GM12891 (cell line): Measurements from ENCODE around the gene OST4.

ENCODE experiments used
- DNase-seq: peaks from one replicate; pipeline ENCODE4 v3.0.0; 2011; ENCODE audit warnings: low spot score; ENCODE audit not compliant: insufficient read length
- FAIRE-seq: peaks from 2 replicates; lab custom pipeline; 2011; peaks lifted over from hg19 to GRCh38; lab: Jason Lieb, UNC
- PAX5 ChIP-seq: IDR thresholded peaks from 2 replicates; pipeline ENCODE4 v1.6.1; 2011; ENCODE audit warnings: low read length, moderate library complexity, mild to moderate bottlenecking; ENCODE audit not compliant: insufficient read depth, severe bottlenecking
- POLR2A ChIP-seq: IDR thresholded peaks from 2 replicates; pipeline ENCODE4 v1.6.1; 2011; ENCODE audit warnings: low read depth, low read length, control low read depth
- POLR2AphosphoS5 ChIP-seq: IDR thresholded peaks from 2 replicates; pipeline ENCODE4 v1.6.1; 2011; ENCODE audit warnings: low read depth, low read length, control low read depth
- POU2F2 ChIP-seq: IDR thresholded peaks from 2 replicates; pipeline ENCODE4 v1.6.1; 2011; ENCODE audit warnings: low read depth, mild to moderate bottlenecking, control low read depth, low read length, moderate library complexity
- SPI1 ChIP-seq: IDR thresholded peaks from 2 replicates; pipeline ENCODE4 v1.6.1; 2011; ENCODE audit warnings: low read depth, low read length, control low read depth
- TAF1 ChIP-seq: IDR thresholded peaks from 2 replicates; pipeline ENCODE4 v1.6.1; 2011; ENCODE audit warnings: low read depth, low read length, control low read depth

Gene OST4

DNA sequence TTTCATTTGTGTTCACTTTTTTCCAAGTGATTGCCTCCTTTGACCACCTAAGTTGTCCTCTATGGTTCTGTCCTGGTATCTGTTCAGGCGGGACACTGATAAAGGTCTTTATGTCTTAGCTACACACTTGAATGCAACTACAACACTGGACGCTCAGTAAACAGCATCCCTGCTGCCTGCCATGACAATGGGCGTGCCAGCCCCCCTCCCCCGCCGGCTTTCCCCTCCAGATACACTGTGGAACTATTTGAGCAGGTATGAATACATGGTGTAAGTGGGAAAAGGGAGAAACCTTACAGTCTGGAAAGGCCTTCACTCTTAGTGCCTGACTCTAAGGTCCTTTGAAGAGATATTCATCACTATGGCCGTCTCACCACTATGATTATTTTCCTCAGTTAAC is 14.3 kb downstream of the OST4 start:
- DNase-seq (no peak), FAIRE-seq (no peak)
- no peak for TF ChIP-seq POLR2AphosphoS5
- no peak for TF ChIP-seq PAX5
- no peak for TF ChIP-seq POU2F2
- TF ChIP-seq TAF1, result no peak
- no peak for TF ChIP-seq POLR2A
- TF ChIP-seq SPI1, result no peak

DNA sequence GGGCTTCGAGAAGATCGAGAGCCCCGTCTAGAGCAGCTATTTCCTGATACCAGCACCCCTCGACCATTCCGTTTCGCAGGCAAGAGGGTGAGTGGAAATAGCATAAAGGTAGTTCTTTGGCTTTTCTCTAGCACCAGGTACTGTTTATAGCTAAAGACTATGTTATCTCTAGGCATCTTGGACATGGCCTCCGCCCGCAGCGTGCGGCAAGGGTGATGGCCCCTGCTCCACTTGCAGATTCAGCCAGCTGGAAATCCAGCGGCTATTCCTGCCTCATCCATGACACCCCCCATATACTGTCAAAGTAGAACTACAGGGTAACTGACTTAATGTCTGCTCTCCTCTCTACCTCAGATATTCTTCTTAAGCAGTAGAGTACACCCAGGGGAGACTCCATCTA is 16.7 kb downstream of the OST4 start:
- no peak for DNase-seq
- TF ChIP-seq PAX5 (no peak), SPI1 (no peak), POLR2A (no peak), POU2F2 (no peak), POLR2AphosphoS5 (no peak), TAF1 (no peak)
- FAIRE-seq, result no peak

GRCh38 chr2:27053776-27054175 is 17.7 kb downstream of the OST4 start:
- DNase-seq, result no peak
- FAIRE-seq, result no peak
- no peak for TF ChIP-seq PAX5
- no peak for TF ChIP-seq POU2F2
- no peak for TF ChIP-seq POLR2A
- no peak for TF ChIP-seq POLR2AphosphoS5
- TF ChIP-seq SPI1, result no peak
- no peak for TF ChIP-seq TAF1

GRCh38 chr2:27053321-27053720 is 18.1 kb downstream of the OST4 start:
- DNase-seq (no peak), FAIRE-seq (no peak)
- no peak for TF ChIP-seq TAF1
- no peak for TF ChIP-seq POLR2AphosphoS5
- no peak for TF ChIP-seq POLR2A
- no peak for TF ChIP-seq SPI1
- TF ChIP-seq PAX5, result no peak
- TF ChIP-seq POU2F2, result no peak

DNA sequence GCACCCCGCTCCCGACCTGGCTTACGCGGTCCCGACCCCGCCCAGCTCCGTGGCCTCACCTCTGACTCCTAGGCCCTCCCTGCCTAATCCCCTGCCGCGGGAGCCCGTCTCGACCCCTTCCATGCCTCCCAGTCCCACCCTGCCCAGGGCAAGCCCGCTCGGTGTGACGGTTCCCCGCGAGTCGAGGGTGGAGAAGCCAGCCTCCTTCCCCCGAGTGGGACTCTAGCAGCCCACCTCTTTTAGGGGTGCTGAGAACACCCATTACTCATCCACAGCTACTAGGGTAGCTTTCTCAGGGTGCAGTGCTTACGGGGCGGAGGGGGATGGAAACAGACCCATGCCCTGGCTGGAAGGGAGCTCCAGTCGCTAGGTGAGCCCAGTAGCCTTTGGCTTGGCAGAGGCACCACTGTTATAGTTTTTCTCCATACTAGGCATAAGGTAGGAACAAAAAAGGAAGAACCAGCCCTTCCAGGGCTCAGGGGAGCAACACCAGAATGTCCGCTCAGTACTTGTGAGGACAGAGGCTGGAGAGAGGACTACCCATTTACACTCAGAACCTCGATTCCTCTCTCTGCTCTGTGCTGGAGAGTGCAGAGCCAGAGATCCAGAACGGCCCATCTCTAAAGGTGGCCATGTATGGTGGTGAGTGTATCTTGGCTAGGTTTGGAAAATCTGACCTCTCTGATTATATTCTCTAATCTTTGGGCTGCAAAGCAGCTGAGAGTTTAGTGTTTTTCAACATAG is 19.4 kb downstream of the OST4 start:
- TF ChIP-seq TAF1 (no peak), PAX5 (no peak), POLR2AphosphoS5 (no peak), POU2F2 (no peak), SPI1 (no peak), POLR2A (no peak)
- DNase-seq (no peak), FAIRE-seq (no peak)

- DNase-seq, result peak; percentile 99
- FAIRE-seq, result peak; percentile 96
- TF ChIP-seq POLR2A (peak; percentile 78), POU2F2 (peak; percentile 57), SPI1 (no peak), PAX5 (peak; percentile 14), POLR2AphosphoS5 (peak; percentile 74), TAF1 (peak; percentile 64; the same call in 1 of the 2 replicates)
Measured at GRCh38 chr2:27050996-27051901, 20.2 kb downstream of the OST4 start, which contains the start of gene AGBL5. Gene AGBL5, plus strand, starts transcription at chr2:27051668. Its CDS starts 1,291 bp downstream, at chr2:27052959.

- FAIRE-seq, result peak; percentile 47
- DNase-seq, result peak; percentile 80
- TF ChIP-seq SPI1 (no peak), TAF1 (no peak), POLR2A (0 out of 2 replicates have a peak, but pooled peaks have one; percentile 3), POU2F2 (peak; percentile 30; the same call in 1 of the 2 replicates), PAX5 (peak; percentile 100)
Measured at GRCh38 chr2:27050281-27050995, 21.0 kb downstream of the OST4 start.

GRCh38 chr2:27049422-27050280 is 21.8 kb downstream of the OST4 start:
- TF ChIP-seq PAX5 (no peak), SPI1 (no peak), POU2F2 (no peak), POLR2AphosphoS5 (no peak), POLR2A (no peak), TAF1 (no peak)
- DNase-seq (peak; percentile 74), FAIRE-seq (peak; percentile 28)
